GM21717 (cell line): Measurements from ENCODE around the gene SV2B.
"Not testable (repeated sequence)": the region's sequence is repeated elsewhere in the genome, so short reads cannot be mapped to it uniquely, and the experiment has no call there.

Source experiments
- ATAC-seq: cut with Tn5 transposase; IDR thresholded peaks from one replicate; pipeline ENCODE4 v1.9.1; 2021; ENCODE audit warnings: mild to moderate bottlenecking, moderate library complexity; ENCODE audit not compliant: unreplicated experiment

SV2B gene

DNA sequence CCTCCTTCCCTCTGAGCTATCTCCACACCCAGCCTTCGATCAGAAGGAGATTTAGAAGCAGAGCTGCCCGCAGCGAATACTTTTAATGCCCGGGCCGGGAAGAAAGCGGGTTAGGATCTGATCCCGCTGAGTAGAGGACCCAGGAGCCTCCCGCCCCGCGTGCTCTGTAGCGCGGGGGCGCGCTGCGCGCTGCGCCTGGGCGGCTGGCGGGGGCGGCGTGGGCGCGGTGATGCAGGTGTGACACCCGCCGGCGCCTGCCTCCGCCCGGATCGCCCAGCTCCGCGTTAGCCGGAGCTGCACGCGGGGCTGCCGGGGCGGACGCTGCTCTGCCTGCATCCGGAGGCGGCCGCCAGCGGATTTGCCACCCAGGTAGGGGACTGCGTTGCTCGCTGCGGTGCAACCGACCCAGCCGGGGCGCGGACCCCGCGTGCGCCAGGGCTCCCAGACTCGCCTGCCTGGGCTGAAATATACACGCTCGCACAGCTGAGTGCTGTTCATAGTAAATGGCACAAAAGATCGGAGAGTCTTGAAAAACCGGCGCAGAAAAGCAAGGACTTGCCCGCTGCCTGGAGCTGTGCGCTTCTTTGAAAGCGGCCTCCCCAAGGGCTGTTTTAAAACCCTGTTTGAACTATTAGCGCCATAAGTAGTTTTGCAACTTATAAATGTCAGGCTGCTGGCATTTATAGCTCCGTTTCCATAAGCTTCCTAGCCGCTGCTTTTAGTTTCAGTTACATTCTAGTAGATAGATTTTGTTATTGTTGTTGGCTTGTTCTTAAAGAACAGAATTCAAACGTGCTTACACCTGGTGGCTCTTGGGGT lies at the start of gene SV2B:
SV2B (plus strand) TSS at position 263 of the 819 bp plus-strand sequence. CDS start 126,007 bp downstream, outside the sequence.
- ATAC-seq = peak; percentile 55

- no peak for ATAC-seq
Observed at GRCh38 chr15:91051248-91051647, 48.8 kb upstream of the SV2B start.

GRCh38 chr15:91054816-91055215 lies 45.2 kb upstream of the SV2B start:
- no peak for ATAC-seq

- no peak for ATAC-seq
Observed at GRCh38 chr15:91055548-91056331, 44.3 kb upstream of the SV2B start.

DNA sequence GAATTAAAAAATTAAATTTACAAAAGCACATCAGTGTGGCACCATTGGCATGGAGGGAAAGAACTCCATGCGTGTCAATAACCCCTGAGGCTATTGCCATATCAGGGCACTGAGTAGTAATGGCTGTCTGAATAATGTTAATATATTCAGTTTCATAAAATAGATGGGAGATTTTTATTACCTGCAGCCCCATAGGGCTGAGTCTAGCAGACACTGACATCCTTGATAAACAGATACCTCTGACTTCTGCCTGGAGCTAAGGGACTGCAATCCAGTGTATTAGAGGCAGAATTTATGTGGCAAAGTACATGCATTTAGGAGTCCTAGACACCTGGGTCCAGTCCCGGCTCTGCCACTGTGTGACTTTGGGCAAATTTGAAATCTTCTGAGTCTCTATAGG lies 38.8 kb upstream of the SV2B start:
- no peak for ATAC-seq

GRCh38 chr15:91061997-91062396 lies 38.1 kb upstream of the SV2B start:
- ATAC-seq = no peak

GRCh38 chr15:91065505-91065904 lies 34.6 kb upstream of the SV2B start:
- no peak for ATAC-seq

- ATAC-seq = no peak
Observed at GRCh38 chr15:91067036-91067435, 33.0 kb upstream of the SV2B start.

- no peak for ATAC-seq
Observed at GRCh38 chr15:91068436-91068835, 31.6 kb upstream of the SV2B start.

DNA sequence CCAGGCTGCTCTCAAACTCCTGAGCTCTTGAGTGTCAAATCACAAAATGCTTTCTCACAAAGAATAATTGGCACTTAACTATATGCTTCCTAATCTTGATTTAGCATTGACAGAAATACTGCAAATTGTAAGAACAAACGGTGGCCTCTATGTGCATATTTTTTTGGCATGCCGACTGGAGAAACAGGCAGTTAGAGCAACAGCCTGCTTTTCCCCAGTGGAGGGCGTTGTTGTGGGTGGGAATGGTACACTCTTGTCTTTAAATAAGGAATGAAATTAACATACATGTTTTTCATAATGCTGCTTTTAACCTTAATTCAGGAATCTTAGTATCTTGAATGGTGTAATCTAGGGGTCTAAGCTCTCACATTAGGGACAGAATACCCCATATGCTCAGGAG lies 31.1 kb upstream of the SV2B start:
- ATAC-seq = no peak

DNA sequence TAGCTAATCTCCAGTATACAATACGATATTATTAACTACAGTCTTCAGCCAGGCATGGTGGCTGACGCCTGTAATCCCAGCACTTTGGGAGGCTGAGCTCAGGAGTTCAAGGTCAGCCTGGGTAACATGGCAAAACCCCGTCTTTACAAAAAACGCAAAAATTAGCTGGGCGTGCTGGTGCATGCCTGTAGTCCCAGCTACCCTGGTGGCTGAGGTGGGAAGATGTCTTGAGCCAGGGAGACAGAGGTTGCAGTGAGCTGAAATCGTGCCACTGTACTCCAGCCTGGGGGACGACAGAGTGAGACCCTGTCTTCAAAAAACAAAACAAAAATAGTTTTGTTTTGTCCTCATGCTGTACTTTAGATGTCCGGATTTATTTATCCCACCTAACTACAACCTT lies 29.2 kb upstream of the SV2B start:
- no peak for ATAC-seq

DNA sequence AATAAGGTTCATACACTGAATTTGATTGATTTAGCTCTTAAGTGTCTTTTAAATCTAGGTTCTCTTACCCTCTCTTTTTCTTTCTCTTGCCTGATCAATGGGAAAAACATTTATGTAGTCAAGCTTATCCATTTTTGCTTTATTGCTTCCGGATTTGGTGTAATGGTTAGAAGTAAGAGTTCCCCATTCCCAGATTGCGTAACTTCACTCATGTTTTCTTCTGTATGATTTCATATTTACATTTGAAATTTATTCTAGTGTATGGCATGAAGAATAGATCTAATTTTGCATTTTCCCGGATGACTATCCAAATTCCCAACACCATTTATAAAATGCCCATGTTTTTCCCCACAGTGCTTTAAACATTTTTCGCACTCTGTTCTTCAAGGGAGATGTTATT lies 27.9 kb upstream of the SV2B start:
- ATAC-seq = no peak

DNA sequence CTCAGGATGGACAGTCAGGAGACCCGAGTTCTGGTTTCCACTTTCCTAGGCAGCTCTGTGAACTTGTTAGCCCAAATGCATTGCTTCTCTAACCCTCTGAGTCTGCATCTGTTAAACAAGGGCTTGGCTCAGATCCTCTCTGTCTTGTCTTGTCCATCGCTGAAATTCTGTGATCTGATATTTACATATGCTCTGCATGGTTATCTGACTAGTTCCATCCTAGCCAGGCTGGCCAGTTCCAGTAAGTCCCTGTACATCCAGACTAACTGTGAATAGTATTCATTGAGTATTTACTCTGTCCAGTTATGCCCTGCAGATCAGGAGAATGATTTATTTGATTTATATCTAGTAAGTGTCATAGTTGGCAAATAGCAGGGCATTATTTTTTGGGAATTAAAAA lies 27.0 kb upstream of the SV2B start:
- no peak for ATAC-seq

GRCh38 chr15:91073768-91074167 lies 26.3 kb upstream of the SV2B start:
- ATAC-seq = no peak

DNA sequence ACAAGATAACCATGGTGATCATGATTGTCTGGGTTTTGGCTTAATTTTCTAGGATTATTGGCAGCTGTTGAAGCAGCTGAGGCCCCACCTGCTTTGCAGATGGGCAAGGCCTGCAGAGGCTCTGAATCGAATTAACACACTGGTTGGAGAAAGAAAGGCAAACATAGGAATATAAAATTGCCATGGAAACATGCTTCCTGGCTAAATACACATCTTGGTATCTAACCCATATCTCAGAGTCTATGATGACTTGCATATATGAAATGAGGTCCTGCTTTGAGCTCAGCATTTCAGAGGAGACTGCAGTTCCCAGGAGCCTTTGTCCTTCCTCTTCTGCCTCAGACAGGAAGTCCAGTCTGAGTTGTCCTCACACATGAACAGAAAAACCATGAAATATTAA lies 24.3 kb upstream of the SV2B start:
- ATAC-seq = no peak

DNA sequence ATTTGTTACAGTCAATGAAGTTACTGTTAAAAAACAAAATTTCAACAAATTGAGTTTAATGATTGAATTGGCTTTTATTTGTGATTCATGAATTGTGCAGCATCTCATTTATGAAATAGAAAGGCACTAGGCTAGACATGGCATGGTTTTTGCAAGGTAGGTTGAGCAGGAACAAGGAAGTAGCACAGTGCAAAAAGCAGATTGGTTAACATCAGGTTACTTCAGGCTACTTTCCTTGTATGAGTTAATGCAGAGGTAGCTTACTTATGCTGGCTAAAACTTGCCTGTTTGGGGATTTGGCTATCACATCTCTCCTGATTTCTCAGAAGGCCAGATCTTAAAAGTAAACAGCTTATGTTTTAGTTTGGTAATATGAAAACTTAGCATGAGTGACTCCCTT lies 23.0 kb upstream of the SV2B start:
- no peak for ATAC-seq

DNA sequence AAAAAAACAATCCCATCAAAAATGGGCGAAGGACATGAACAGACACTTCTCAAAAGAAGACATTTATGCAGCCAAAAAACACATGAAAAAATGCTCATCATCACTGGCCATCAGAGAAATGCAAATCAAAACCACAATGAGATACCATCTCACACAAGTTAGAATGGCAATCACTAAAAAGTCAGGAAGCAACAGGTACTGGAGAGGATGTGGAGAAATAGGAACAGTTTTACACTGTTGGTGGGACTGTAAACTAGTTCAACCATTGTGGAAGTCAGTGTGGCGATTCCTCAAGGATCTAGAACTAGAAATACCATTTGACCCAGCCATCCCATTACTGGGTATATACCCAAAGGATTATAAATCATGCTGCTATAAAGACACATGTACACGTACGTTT lies 6.2 kb upstream of the SV2B start:
- not testable (repeated sequence) for ATAC-seq

- no peak for ATAC-seq
Observed at GRCh38 chr15:91098451-91098850, 1.6 kb upstream of the SV2B start.

- ATAC-seq = no peak
Observed at GRCh38 chr15:91099616-91099994, 452 bp upstream of the SV2B start.

- no peak for ATAC-seq
Observed at GRCh38 chr15:91100814-91101607, 954 bp downstream of the SV2B start.

GRCh38 chr15:91101608-91101920 lies 1.5 kb downstream of the SV2B start:
- ATAC-seq = no peak
